DOHH2 (cell line): Measurements from ENCODE around the gene CSMD2.

Experiments used
- H3F3A ChIP-seq: fragments of 200-600 bp; sonication (generic), shearing (Covaris generic); 2 replicates; pipeline ENCODE4 v1.6.0; 2016; ENCODE audit warnings: antibody characterized with exemption, mild to moderate bottlenecking; ENCODE audit not compliant: control insufficient read depth, insufficient read depth
- H3K27ac ChIP-seq: fragments of 200-600 bp; sonication (generic); 2 replicates; pipeline ENCODE4 v1.5.1; 2014; ENCODE audit warnings: low read depth, mild to moderate bottlenecking, low read length, moderate library complexity
- H3K27me3 ChIP-seq: fragments of 200-600 bp; sonication (generic); 2 replicates; pipeline ENCODE4 v1.6.1; 2014; ENCODE audit warnings: mild to moderate bottlenecking, low read length, mixed read lengths; ENCODE audit not compliant: control insufficient read depth
- H3K36me3 ChIP-seq: fragments of 200-600 bp; sonication (generic); 2 replicates; pipeline ENCODE4 v1.6.1; 2014; ENCODE audit warnings: mild to moderate bottlenecking, low read length, moderate library complexity, mixed read lengths; ENCODE audit not compliant: control insufficient read depth
- H3K4me1 ChIP-seq: fragments of 200-600 bp; sonication (generic); 2 replicates; pipeline ENCODE4 v1.6.1; 2014; ENCODE audit warnings: mild to moderate bottlenecking, low read length, mixed read lengths; ENCODE audit not compliant: control insufficient read depth
- H3K4me2 ChIP-seq: fragments of 200-600 bp; sonication (generic); 2 replicates; pipeline ENCODE4 v1.6.0; 2014; ENCODE audit warnings: mild to moderate bottlenecking, low read length, moderate library complexity
- H3K4me3 ChIP-seq: fragments of 200-600 bp; sonication (generic); 2 replicates; pipeline ENCODE4 v1.5.1; 2014; ENCODE audit warnings: mild to moderate bottlenecking, low read length, mixed read lengths
- H3K79me2 ChIP-seq: fragments of 200-600 bp; sonication (generic); 2 replicates; pipeline ENCODE4 v1.6.1; 2014; ENCODE audit warnings: mild to moderate bottlenecking, low read length, mixed read lengths; ENCODE audit not compliant: control insufficient read depth
- H3K9me2 ChIP-seq: fragments of 200-600 bp; sonication (generic); replicated peaks from 2 replicates; pipeline ENCODE4 v1.6.1; 2014; ENCODE audit warnings: mild to moderate bottlenecking, low read length, mixed read lengths; ENCODE audit not compliant: control insufficient read depth
- H3K9me3 ChIP-seq: fragments of 200-600 bp; sonication (generic); 2 replicates; pipeline ENCODE4 v1.6.1; 2014; ENCODE audit warnings: antibody characterized with exemption, low read length, mixed read lengths; ENCODE audit not compliant: control insufficient read depth, insufficient read depth
- H4K20me1 ChIP-seq: fragments of 200-600 bp; sonication (generic); 2 replicates; pipeline ENCODE4 v1.6.0; 2014; ENCODE audit warnings: low read depth, mild to moderate bottlenecking, antibody characterized with exemption, low read length, moderate library complexity; ENCODE audit not compliant: control insufficient read depth, insufficient read depth
- CTCF ChIP-seq: fragments of 200-600 bp; sonication (generic); IDR thresholded peaks from one replicate; pipeline ENCODE4 v1.5.1; 2014; ENCODE audit warnings: antibody characterized with exemption, mild to moderate bottlenecking, low read depth, low read length; ENCODE audit not compliant: poor library complexity, severe bottlenecking
- EZH2phosphoT487 ChIP-seq: fragments of 200-600 bp; sonication (generic); IDR thresholded peaks from 2 replicates; pipeline ENCODE4 v1.6.1; 2017; ENCODE audit warnings: borderline replicate concordance, mild to moderate bottlenecking, antibody characterized with exemption, low read length, moderate library complexity, mixed read lengths

Gene CSMD2

GRCh38 chr1:34166625-34167361 is 1.8 kb upstream of the CSMD2 start:
- H3K27me3 ChIP-seq: peaks cover 24% of the 10 kb centered on the region

GRCh38 chr1:34166191-34166624 is 1.2 kb upstream of the CSMD2 start:
- Histone ChIP-seq H3K36me3 (no peaks in the 10 kb centered on the region), H3K27me3 (peaks cover 26% of the 10 kb centered on the region), H3K27ac (no peak overlapping the region), H3K4me2 (no peak overlapping the region), H3K4me1 (no peaks in the 10 kb centered on the region), H4K20me1 (no peaks in the 10 kb centered on the region), H3K79me2 (no peaks in the 10 kb centered on the region), H3F3A (no peaks in the 10 kb centered on the region), H3K9me2 (no peaks in the 10 kb centered on the region), H3K9me3 (no peaks in the 10 kb centered on the region), H3K4me3 (no peak overlapping the region)
- TF ChIP-seq EZH2phosphoT487 (no peak), CTCF (no peak)

More at GRCh38 chr1:34166625-34167361, 1.8 kb upstream of the CSMD2 start:
- Histone ChIP-seq H3F3A (no peaks in the 10 kb centered on the region), H3K4me1 (no peaks in the 10 kb centered on the region), H3K9me2 (no peaks in the 10 kb centered on the region), H3K79me2 (no peaks in the 10 kb centered on the region), H3K4me3 (no peak overlapping the region), H3K9me3 (no peaks in the 10 kb centered on the region), H3K4me2 (no peak overlapping the region), H4K20me1 (no peaks in the 10 kb centered on the region), H3K27ac (no peak overlapping the region), H3K36me3 (no peaks in the 10 kb centered on the region)
- TF ChIP-seq CTCF (no peak), EZH2phosphoT487 (no peak)

- H3K4me3 ChIP-seq: no peak overlapping the region
- H3K27ac ChIP-seq: no peak overlapping the region
- H3K36me3 ChIP-seq: no peaks in the 10 kb centered on the region
- no peaks in the 10 kb centered on the region for H3K9me3 ChIP-seq
- no peaks in the 10 kb centered on the region for H3K4me1 ChIP-seq
- H3K79me2 ChIP-seq: no peaks in the 10 kb centered on the region
- H3K27me3 ChIP-seq: peaks cover 30% of the 10 kb centered on the region
- no peaks in the 10 kb centered on the region for H3K9me2 ChIP-seq
- no peaks in the 10 kb centered on the region for H4K20me1 ChIP-seq
- H3K4me2 ChIP-seq: no peak overlapping the region
- no peak for TF ChIP-seq CTCF
- TF ChIP-seq EZH2phosphoT487: no peak
- no peaks in the 10 kb centered on the region for H3F3A ChIP-seq
Observed at GRCh38 chr1:34165422-34165921, 442 bp upstream of the CSMD2 start.
